IMR-90 (cell line): ENCODE measurements around the gene TTC31.

Source experiments
- CHD1 ChIP-seq: IDR thresholded peaks from 2 replicates; pipeline ENCODE4 v1.6.1; 2012; ENCODE audit warnings: low read depth, low read length, improper control_type of control experiment
- FOS ChIP-seq: fragments of 150-350 bp; IDR thresholded peaks from 2 replicates; pipeline ENCODE4 v1.6.1; 2016; ENCODE audit warnings: low read depth, low read length
- MXI1 ChIP-seq: IDR thresholded peaks from 2 replicates; pipeline ENCODE4 v1.6.1; 2012; ENCODE audit warnings: low read depth, mild to moderate bottlenecking, low read length, moderate library complexity, borderline replicate concordance
- NFE2L2 ChIP-seq: fragments of 150-350 bp; IDR thresholded peaks from 2 replicates; pipeline ENCODE4 v1.6.1; 2016; ENCODE audit warnings: low read depth, mild to moderate bottlenecking, low read length
- POLR2A ChIP-seq: IDR thresholded peaks from 2 replicates; pipeline ENCODE4 v1.6.1; 2012; ENCODE audit warnings: mild to moderate bottlenecking, low read depth, low read length
- RAD21 ChIP-seq: IDR thresholded peaks from 2 replicates; pipeline ENCODE4 v1.6.1; 2012; ENCODE audit warnings: low read length, improper control_type of control experiment
- RCOR1 ChIP-seq: IDR thresholded peaks from 2 replicates; pipeline ENCODE4 v1.6.1; 2012; ENCODE audit warnings: mild to moderate bottlenecking, low read length, improper control_type of control experiment; ENCODE audit not compliant: insufficient replicate concordance
- RFX5 ChIP-seq: IDR thresholded peaks from 2 replicates; pipeline ENCODE4 v1.8.0; 2012; ENCODE audit warnings: low read depth, mild to moderate bottlenecking, low read length, moderate library complexity
- SMC3 ChIP-seq: fragments of 150-350 bp; IDR thresholded peaks from 2 replicates; pipeline ENCODE4 v1.6.1; 2016; ENCODE audit warnings: low read depth, mild to moderate bottlenecking, antibody characterized with exemption, low read length, moderate library complexity
- TF ChIP-seq, protein P1 (sequence below): conservative IDR thresholded peaks from 2 replicates; pipeline ENCODE4 v1.5.1; 2012; ENCODE audit warnings: mild to moderate bottlenecking, low read depth, low read length, improper control_type of control experiment

DNA sequence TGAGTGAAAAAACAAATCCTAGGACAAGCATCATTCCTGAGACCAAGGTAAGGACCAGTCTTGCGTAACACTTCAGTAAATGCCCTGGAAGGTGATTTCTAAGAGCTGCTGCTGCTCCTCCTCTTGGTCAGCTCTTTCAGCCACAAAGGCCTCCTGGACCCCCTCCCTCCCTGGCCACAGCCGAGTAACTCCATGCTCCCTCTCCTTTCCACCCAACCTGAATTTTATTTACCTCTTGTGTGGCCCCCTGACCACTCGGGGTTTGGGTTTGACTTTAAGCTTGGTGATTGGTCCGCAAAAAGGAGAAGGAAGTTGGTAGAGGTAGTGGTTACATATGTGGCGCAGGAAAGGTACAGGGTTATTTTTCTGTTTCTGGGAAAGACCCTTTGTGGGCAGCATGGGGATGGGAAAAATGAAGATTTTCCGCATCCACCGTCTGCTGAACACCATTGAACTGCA, 56.0 kb downstream of the TTC31 start:
- TF ChIP-seq, protein P1, sequence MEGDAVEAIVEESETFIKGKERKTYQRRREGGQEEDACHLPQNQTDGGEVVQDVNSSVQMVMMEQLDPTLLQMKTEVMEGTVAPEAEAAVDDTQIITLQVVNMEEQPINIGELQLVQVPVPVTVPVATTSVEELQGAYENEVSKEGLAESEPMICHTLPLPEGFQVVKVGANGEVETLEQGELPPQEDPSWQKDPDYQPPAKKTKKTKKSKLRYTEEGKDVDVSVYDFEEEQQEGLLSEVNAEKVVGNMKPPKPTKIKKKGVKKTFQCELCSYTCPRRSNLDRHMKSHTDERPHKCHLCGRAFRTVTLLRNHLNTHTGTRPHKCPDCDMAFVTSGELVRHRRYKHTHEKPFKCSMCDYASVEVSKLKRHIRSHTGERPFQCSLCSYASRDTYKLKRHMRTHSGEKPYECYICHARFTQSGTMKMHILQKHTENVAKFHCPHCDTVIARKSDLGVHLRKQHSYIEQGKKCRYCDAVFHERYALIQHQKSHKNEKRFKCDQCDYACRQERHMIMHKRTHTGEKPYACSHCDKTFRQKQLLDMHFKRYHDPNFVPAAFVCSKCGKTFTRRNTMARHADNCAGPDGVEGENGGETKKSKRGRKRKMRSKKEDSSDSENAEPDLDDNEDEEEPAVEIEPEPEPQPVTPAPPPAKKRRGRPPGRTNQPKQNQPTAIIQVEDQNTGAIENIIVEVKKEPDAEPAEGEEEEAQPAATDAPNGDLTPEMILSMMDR, result no peak
- TF ChIP-seq SMC3, result no peak
- no peak for TF ChIP-seq FOS
- no peak for TF ChIP-seq POLR2A
- TF ChIP-seq MXI1, result no peak
- no peak for TF ChIP-seq RFX5
- TF ChIP-seq NFE2L2, result no peak
- no peak for TF ChIP-seq RAD21
- no peak for TF ChIP-seq CHD1
- no peak for TF ChIP-seq RCOR1
